ENCODE measurements around the gene ALG1L2. TPM values are rescaled to one million over a fixed set of nuclear protein-coding genes. Genes with fewer than 3 reads are reported as not detected.
"Not testable (repeated sequence)": the region's sequence is repeated elsewhere in the genome, so short reads cannot be mapped to it uniquely, and the experiment has no call there.

The ALG1L2 gene, protein sequence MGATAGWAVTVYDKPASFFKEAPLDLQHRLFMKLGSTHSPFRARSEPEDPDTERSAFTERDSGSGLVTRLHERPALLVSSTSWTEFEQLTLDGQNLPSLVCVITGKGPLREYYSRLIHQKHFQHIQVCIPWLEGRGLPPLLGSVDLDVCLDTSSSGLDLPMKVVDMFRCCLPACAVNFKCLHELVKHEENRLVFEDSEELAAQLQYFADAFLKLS
- not detected for total RNA-seq
- long read RNA-seq, partial matches to known transcripts = 0 of 2 reads
- long read RNA-seq, other reads (novel, unspliced or antisense) = 2 of 2 reads

DNA sequence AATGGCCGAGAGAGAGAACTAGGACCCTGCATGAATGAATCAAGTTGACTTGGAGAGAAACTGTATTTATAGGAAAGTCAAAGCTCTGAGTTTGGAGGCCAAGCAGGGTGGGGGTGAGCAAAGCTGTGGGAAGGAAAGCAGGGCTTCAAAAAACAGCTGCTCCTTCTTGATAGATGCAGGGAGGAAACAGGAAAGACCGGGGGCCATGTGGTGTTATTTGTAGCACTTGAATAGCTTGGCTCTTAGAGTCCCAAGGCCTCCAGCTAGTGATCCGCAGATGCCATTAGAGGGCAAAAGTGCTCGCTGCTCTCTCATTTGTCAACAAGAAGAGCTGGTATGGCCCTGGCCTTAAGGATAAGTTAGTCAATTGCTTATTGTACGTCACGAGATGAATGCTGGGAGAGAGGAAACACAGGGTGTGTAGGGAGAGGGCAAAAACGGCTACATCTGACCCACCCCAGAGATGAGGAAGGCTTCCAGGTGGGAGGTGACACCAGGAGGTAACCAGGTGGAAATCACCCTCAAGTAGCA, at the start of gene ALG1L2:
TSS of gene ALG1L2 (plus strand) at position 481 of the 531 bp plus-strand sequence. CDS start 186 bp downstream, outside the sequence.
- DNase-seq (no peak), ATAC-seq (no peak)
- intact Hi-C loops (cut with micrococcal nuclease) = no loop called here

DNA sequence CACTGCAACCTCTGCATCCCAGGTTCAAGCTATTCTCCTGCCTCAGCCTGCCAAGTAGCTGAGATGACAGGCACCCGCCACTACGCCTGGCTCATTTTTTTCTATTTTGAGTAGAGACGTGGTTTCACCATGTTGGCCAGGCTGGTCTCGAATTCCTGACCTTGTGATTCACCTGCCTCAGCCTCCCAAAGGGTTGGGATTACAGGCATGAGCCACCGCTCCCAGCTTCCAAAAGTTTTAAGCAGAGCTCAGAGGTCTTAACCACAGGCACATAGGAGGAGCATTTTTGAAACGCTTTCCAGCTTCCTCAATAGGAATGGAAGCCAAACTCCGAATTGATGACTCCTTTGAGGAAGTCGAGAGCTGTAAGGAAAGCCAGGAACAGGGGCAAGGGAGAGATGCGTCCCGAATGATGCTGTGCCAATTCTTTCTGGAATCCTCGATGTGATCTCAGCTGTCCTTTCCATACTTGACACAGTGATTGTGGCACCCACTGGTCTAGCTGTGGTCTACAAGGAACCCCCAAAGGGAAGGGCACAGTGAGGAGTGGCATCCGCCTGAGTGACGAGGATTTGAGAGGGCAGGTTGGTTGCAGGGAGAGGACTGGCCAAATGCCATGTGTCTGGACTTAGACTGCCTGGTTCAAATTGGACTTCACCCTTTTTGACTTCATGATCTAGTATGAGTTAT, 44.4 kb upstream of the ALG1L2 start:
- DNase-seq; intact Hi-C loops (cut with micrococcal nuclease); ATAC-seq: not testable (repeated sequence)

DNA sequence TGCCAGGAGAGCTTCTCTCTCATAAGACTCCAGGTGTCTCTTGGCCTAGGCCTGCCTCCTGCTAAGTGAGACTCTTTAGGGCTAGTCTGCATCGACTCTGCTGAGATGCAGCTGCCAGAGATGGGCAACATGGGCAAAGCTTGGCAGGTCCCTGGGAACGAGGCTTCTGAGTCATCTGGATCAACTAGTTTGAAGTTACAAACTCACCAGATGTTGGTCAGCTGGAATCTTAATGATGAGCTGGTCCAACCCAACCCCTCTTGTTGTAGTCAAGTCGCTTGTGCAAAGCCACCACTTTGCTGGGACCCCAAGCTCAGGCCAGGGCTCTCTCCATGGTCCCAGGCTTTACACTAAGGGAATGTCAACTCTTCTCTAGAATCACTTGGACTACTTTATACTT, 38.9 kb upstream of the ALG1L2 start:
- intact Hi-C loops (cut with micrococcal nuclease); DNase-seq; ATAC-seq: not testable (repeated sequence)

DNA sequence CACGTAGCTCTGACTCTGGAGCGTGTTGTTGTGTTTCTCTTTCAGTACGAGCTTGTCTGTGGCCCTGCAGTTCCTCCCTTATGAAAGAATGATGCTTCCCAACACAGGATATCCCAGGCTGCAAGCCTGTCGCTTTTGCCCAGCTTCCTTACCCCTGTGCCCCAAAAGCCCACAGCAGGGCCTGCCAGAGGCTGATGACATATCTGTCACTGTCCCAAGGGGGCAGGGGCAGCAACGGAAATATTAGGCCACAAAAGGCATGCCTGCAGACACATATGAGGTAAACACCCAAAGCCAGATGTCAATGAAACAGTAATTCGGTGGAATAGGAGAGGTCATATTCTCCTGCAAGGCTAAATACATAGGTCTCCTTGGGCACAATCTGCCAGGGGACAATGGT, 38.0 kb upstream of the ALG1L2 start:
- ATAC-seq; DNase-seq; intact Hi-C loops (cut with micrococcal nuclease): not testable (repeated sequence)

DNA sequence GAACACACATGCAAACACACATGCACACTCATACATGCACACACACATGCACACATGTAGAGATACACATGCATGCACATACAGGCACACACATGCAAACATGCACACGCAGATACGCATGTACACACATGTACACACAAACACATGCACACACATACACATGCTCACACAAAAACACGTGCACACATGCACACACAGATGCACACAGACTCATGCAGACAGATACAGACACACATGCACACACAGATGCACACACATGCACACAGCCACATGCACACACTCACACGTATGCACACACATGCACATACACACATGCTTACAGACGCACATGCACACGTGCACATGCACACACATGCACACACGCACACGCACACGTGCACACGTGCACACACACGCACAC, 37.3 kb upstream of the ALG1L2 start:
- intact Hi-C loops (cut with micrococcal nuclease) = no loop called here
- ATAC-seq = no peak

DNA sequence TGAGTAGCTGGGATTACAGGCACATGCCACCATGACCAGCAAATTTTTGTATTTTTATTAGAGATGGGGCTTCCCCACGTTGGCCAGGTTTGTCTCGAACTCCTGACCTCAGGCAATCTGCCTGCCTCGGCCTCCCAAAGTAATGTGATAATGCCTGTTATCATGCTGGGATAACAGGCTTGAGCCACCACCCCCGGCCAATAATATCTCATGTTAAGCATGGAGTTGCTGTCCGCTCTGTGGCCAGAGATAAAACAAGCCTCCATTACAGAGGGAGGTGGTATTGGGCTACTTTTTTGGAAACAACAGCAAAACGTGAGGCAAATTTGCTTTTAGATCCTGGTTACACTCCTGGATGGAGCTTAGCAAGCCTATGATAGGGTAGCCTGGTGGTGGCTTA, 32.9 kb upstream of the ALG1L2 start:
- intact Hi-C loops (cut with micrococcal nuclease) = no loop called here
- DNase-seq (no peak), ATAC-seq (no peak)

More for the DNA sequence above, 37.3 kb upstream of the ALG1L2 start:
- no peak for DNase-seq

DNA sequence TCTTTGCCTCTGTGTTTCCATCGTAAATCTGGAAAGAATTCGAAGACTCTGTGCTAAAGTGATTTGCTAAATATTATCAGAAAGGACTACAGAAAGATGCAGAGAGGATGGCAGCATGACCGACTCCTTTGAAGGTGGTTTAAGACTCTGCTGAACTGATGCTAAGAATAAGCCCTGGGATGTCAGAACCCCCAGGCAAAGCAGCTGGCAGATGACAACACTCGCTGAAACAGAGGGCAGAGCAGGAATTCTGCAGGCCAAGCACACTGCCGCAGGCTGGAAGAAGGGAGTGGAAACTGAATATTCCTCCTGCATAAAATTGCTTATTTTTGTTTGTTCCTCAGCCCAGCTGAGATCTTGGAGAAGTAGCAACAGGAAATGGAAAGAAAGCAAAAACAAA, 29.3 kb upstream of the ALG1L2 start:
- intact Hi-C loops (cut with micrococcal nuclease); ATAC-seq; DNase-seq: not testable (repeated sequence)

DNA sequence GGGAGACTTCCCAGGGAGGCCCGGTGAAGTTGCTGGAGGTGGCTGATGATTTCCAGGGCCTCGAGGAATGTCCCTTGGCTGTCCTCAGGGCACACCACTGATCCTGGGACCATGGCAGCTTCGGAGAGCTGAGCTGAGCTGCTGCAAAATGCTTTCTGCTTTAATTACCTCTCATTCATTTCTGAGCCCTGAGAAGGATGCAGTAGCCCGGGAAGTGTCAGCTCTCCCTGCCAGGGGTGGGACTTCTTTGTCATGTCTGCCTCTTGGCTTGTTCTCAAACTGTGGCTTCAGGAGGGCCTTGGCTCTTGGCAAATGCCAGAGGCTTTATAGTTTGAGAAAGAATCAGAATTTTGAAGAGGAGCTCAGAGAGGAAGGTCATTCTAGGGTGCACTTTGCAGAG, 28.7 kb upstream of the ALG1L2 start:
- ATAC-seq; DNase-seq; intact Hi-C loops (cut with micrococcal nuclease): not testable (repeated sequence)

DNA sequence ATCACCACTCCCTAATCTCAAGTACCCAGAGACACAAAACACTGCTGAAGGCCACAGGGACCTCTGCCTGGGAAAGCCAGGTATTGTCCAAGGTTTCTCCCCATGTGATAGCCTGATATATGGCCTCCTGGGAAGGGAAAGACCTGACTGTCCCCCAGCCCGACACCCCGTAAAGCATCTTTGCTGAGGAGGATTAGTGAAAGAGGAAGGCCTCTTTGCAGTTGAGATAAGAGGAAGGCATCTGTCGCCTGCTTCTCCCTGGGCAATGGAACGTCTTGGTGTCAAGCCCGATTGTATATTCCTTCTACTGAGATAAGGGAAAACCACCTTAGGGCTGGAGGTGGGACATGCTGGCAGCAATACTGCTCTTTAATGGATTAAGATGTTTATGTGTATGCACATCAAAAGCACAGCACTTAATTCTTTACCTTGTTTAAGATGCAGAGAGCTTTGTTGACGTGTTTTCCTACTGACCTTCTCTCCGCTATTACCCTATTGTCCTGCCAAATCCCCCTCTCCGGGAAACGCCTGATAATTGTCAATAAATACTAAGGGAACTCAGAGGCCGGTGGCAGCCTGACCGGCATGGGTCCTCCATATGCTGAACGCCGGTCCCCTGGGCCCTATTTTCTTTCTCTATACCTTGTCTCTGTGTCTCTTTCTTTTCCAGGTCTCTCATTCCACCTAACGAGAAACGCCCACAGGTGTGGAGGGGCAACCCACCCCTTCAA, 23.9 kb upstream of the ALG1L2 start:
- ATAC-seq; intact Hi-C loops (cut with micrococcal nuclease); DNase-seq: not testable (repeated sequence)

DNA sequence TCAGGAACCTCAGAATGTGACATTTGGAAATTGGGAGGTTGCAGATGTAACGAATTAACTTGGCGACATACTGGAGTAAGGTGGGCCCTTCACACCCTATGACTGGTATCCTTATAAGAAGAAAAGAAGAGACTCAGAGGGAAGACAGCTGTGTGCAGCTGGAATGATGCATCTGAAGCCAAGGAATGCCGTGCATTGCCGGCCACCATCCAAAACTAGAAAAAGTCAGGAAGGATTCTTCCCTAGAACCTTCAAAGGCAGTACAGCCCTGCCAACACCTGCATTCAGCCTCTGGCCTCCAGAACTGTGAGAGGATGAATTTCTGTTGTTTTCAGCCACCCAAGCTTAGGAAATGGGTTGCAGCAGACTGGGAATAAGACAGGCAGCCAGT, 23.4 kb upstream of the ALG1L2 start:
- DNase-seq; intact Hi-C loops (cut with micrococcal nuclease); ATAC-seq: not testable (repeated sequence)

DNA sequence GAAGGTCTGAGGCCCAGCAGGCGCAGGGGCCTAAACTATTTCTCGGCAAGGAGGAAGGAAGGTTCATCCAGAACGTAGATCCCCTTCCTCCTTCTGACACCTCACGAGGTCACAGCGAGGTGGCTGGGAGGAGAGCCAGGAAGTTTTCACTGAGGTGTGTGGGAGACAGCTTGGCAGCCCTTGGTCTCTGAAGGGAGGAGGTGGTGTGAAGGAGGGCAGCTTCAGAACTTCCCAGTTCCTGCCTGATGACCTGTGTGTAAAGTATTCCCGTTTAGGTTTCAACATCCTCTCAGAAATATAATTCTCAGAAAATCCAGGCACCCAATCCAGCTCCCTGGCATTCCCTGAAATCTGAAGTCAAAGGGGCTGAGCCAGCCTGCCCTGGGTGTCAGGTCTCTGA, 22.9 kb upstream of the ALG1L2 start:
- intact Hi-C loops (cut with micrococcal nuclease); ATAC-seq; DNase-seq: not testable (repeated sequence)

DNA sequence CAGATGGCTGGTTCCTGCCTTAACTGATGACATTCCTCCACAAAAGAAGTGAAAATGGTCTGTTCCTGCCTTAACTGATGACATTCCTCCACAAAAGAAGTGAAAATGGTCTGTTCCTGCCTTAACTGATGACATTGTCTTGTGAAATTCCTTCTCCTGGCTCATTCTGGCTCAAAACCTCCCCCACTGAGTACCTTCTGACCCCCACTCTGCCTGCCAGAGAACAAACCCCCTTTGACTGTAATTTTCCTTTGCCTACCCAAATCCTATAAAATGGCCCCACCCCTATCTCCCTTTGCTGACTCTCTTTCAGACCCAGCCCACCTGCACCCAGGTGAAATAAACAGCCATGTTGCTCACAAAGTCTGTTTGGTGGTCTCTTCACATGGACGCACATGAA, 22.5 kb upstream of the ALG1L2 start:
- ATAC-seq; intact Hi-C loops (cut with micrococcal nuclease); DNase-seq: not testable (repeated sequence)

DNA sequence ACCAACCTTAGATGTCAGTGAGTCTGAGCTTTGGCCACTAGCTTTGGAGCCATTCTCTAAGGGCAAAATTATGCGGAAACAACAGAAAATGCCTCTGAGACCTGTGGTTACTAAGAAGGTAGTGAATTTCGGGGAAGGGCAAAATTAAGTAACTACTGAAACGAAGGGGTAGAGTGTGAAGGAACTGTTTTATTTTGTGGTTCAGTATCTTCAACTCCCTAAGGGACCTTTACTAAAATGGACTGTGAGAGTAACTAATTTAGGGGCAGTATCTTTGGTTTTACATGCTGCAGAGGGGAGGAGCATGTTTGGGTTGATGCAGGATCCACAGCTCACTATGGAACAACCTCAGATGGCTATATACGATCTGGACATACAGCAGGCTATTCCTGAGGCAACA, 8.0 kb upstream of the ALG1L2 start:
- DNase-seq (no peak), ATAC-seq (no peak)
- intact Hi-C loops (cut with micrococcal nuclease) = no loop called here

DNA sequence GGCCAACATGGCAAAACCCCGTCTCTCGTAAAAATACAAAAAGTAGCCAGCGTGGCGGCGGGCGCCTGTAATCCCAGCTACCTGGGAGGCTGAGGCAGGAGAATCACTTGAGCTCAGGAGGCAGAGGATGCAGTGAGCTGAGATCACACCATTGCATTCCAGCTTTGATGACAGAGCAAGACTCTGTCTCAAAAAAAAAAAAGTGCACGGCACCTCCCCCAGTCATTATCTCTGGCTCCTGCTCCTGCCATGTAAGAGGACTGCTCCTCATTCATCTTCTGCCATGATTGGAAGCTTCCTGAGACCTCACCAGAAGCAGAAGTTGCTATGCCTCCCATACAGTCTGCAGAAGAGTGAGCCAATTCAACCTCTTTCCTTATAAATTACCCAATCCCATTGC, 4.0 kb upstream of the ALG1L2 start:
- no peak for DNase-seq
- intact Hi-C loops (cut with micrococcal nuclease) = no loop called here
- no peak for ATAC-seq

DNA sequence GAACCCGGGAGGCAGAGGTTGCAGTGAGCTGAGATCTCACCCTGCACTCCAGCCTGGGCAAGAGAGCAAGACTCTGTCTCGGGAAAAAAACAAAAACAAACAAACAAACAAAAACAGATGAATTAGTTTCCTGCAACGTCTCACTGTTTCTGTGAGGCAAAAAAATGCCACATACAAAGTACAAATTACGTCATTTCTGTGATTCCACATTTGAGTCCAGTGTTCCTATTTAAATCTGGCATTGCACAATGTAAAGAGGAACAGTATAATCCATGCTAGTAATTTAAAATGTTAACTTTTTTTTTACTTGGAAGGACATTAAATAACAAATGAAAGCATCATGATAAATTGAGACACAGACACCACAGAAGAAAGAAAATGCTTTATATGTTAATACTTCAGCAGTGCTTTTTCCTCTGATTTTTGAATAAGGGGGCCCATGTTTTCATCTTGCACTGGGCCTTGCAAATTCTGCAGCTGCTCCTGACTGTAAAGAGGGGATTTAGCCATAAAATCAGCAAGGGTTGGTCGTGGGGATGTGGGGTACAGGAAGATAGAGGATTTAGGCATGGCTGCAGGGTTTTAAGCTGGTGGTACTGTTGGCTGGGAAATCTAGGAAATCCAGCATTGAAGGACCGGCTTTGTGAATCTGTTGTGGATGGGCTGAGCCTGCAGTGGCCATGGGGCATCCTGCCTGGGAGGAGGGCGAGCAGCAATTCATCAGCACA, 1.9 kb downstream of the ALG1L2 start:
- intact Hi-C loops (cut with micrococcal nuclease); ATAC-seq; DNase-seq: not testable (repeated sequence)

DNA sequence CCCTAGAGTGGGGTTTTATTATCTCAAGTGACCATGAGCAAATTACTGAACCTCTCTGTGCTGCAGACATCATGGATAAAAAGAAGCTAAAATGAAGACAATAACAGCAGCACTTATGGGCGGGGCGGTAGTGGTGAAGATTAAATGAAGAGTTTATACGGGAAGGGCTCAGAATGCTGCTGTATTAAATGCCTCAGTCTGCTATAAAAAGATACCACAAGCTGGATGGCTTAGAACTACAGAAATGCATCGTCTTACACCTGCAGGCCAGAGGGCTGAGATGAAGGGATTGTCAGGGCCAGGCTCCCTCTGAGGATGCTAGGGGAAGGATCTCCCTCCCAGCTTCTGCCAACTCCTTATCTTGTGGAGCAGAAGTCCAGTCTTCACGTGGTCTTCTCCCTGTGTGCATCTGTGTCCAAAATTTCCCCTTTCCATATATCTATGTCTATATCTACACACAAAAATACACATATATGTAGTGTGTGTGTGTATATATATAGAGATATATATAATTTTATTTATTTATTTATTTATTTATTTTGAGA, 2.9 kb downstream of the ALG1L2 start:
- no peak for ATAC-seq
- DNase-seq = no peak
- intact Hi-C loops (cut with micrococcal nuclease) = no loop called here

DNA sequence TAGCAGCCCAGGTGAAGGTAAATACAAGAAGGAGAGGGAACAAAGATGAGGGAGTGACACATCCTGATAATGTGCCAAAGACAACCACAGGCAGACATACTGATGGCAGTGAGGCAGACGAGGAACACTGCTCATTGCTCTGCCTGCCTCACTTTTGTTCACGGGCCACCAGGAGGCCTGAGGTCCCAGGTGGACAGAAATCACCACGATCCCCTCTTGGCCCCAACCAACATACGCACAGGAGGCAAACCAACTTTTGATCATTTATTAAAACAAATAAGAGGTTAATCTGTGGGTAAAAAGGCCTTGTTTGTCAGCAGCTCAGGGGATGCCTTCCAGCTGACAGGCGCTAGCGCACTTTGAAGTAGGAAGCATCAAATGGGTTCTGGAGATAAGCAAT, 4.2 kb downstream of the ALG1L2 start:
- intact Hi-C loops (cut with micrococcal nuclease) = no loop called here
- no peak for ATAC-seq
- no peak for DNase-seq

DNA sequence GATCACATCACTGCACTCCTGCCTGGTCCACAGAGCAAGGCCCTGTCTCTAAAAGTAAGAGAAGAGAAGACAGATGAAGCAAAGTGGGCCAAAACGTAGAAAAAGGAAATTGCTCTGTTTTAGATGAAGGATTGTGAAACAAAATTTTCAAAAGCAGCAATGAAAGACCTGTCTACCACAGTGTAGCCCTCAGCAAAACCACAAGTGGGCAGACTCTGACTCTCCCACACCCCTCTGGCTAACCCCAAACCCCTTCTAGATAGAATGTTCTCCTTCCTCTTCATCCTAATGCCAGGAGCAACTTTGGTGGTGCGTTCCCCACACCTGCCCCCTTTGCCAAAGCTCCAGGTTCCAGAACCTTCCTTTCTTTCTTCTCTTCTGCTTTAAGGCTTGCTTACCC, 5.0 kb downstream of the ALG1L2 start:
- intact Hi-C loops (cut with micrococcal nuclease); ATAC-seq; DNase-seq: not testable (repeated sequence)

DNA sequence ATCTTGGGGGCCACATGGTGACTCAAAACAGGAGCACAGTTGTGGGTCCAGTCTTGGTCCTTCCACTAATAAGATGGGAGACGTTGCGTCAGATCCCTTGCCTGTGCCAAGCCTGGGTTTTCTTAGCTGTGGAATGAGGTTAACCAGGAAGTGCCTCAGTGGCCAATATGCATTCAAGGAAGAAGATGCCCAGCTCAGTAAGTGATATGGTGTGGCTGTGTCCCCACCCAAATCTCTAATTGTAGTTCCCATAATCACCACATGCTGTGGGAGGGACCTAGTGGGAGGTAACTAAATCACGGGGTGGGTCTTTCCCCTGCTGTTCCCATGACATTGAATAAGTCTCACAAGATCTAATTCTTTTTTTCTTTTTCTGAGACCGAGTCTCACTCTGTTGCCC, 6.4 kb downstream of the ALG1L2 start:
- intact Hi-C loops (cut with micrococcal nuclease) = no loop called here
- DNase-seq (no peak), ATAC-seq (no peak)

Measured in left ventricle myocardium superior (tissue), 1 donor.